Measurements from ENCODE around the gene NOX4. TPM values are rescaled to one million over a fixed set of nuclear protein-coding genes. Genes with fewer than 3 reads are reported as not detected.
"Not testable (repeated sequence)": the region's sequence is repeated elsewhere in the genome, so short reads cannot be mapped to it uniquely, and the experiment has no call there.

NOX4 gene
- total RNA-seq, 1 experiment from 2014 or later: 3.0 TPM

- H2AFZ ChIP-seq (ENCODE audit: low read length); H3K36me3 Mint-ChIP-seq (ENCODE audit: insufficient read depth in 1 of 3, low read depth in 3 of 3); H3K9ac ChIP-seq (ENCODE audit: extremely low read depth, insufficient read length, low read length); DNase-seq; H3K4me1 ChIP-seq (ENCODE audit: insufficient read depth, low read length); H3K23me2 ChIP-seq (ENCODE audit: insufficient read length, low read depth, low read length, poor library complexity, severe bottlenecking); H3K27me3 Mint-ChIP-seq (ENCODE audit: low read depth); H3K18ac ChIP-seq (ENCODE audit: insufficient read length, low read depth, low read length); H4K20me1 ChIP-seq (ENCODE audit: control insufficient read depth, insufficient read depth, insufficient read length); H3T11ph ChIP-seq (ENCODE audit: low read length); H3K27me3 ChIP-seq (ENCODE audit: insufficient read depth, low read length); H4K5ac ChIP-seq (ENCODE audit: insufficient read length, low read depth, low read length); H2BK120ac ChIP-seq (ENCODE audit: low read depth, low read length, poor library complexity, severe bottlenecking); H3K4ac ChIP-seq (ENCODE audit: low read depth, low read length); H3K56ac ChIP-seq (ENCODE audit: insufficient read length, low read depth, low read length); H2AK5ac ChIP-seq (ENCODE audit: insufficient read length, low read length); H3K79me2 ChIP-seq (ENCODE audit: insufficient read depth, low read length); H3K9me3 Mint-ChIP-seq; H3K14ac ChIP-seq (ENCODE audit: insufficient read depth, low read length); H3K4me2 ChIP-seq (ENCODE audit: insufficient read depth, insufficient read length, low read length); H2BK20ac ChIP-seq (ENCODE audit: low read depth, low read length, poor library complexity, severe bottlenecking); H2BK15ac ChIP-seq (ENCODE audit: low read depth, low read length); H3K9me3 ChIP-seq (ENCODE audit: control insufficient read depth, low read depth, low read length); H2BK5ac ChIP-seq (ENCODE audit: insufficient read length, low read length); H3K4me3 Mint-ChIP-seq; H3K79me1 ChIP-seq (ENCODE audit: insufficient read depth, low read depth, low read length, poor library complexity, severe bottlenecking); H4K91ac ChIP-seq (ENCODE audit: insufficient read length, low read depth, low read length); H3K27ac ChIP-seq (ENCODE audit: insufficient read length, low read depth, low read length); H2BK12ac ChIP-seq (ENCODE audit: insufficient read length, low read depth, low read length); H3K27ac Mint-ChIP-seq; H4K8ac ChIP-seq (replicated peaks; ENCODE audit: insufficient read length, low read depth, low read length); H3K23ac ChIP-seq (ENCODE audit: insufficient read length, low read depth, low read length): not testable (repeated sequence)
- H3K4me1 Mint-ChIP-seq: peaks cover 7 to 11% of the 10 kb centered on the region in 2 experiments
- no CpG with 5 or more reads among the region's 1 CpG for WGBS (ENCODE audit: extremely low coverage, insufficient read length, low lambda C conversion rate)
These were observed 80.5 kb downstream of the NOX4 start for GRCh38 chr11:89410666-89411065.

- WGBS (ENCODE audit: extremely low coverage, insufficient read length, low lambda C conversion rate): no CpG with 5 or more reads among the region's 2 CpGs
- not testable (repeated sequence) for H3K4me1 ChIP-seq (ENCODE audit: insufficient read depth, low read length)
These were observed 82.7 kb downstream of the NOX4 start for GRCh38 chr11:89408441-89408840.

More at GRCh38 chr11:89408441-89408840, 82.7 kb downstream of the NOX4 start:
- H3K9ac ChIP-seq (ENCODE audit: extremely low read depth, insufficient read length, low read length); H4K91ac ChIP-seq (ENCODE audit: insufficient read length, low read depth, low read length); H3K79me1 ChIP-seq (ENCODE audit: insufficient read depth, low read depth, low read length, poor library complexity, severe bottlenecking); H3K27ac ChIP-seq (ENCODE audit: insufficient read length, low read depth, low read length); H2BK12ac ChIP-seq (ENCODE audit: insufficient read length, low read depth, low read length); H3K79me2 ChIP-seq (ENCODE audit: insufficient read depth, low read length); H4K5ac ChIP-seq (ENCODE audit: insufficient read length, low read depth, low read length); H2BK120ac ChIP-seq (ENCODE audit: low read depth, low read length, poor library complexity, severe bottlenecking); H3K56ac ChIP-seq (ENCODE audit: insufficient read length, low read depth, low read length); H3K9me3 Mint-ChIP-seq; H3K23ac ChIP-seq (ENCODE audit: insufficient read length, low read depth, low read length); H2BK15ac ChIP-seq (ENCODE audit: low read depth, low read length); DNase-seq; H4K20me1 ChIP-seq (ENCODE audit: control insufficient read depth, insufficient read depth, insufficient read length); H3K14ac ChIP-seq (ENCODE audit: insufficient read depth, low read length); H3K27ac Mint-ChIP-seq; H3K9me3 ChIP-seq (ENCODE audit: control insufficient read depth, low read depth, low read length); H3K27me3 ChIP-seq (ENCODE audit: insufficient read depth, low read length); H3K18ac ChIP-seq (ENCODE audit: insufficient read length, low read depth, low read length); H3K27me3 Mint-ChIP-seq (ENCODE audit: low read depth); H3T11ph ChIP-seq (ENCODE audit: low read length); H3K36me3 Mint-ChIP-seq (ENCODE audit: insufficient read depth in 1 of 3, low read depth in 3 of 3); H2AFZ ChIP-seq (ENCODE audit: low read length); H2BK5ac ChIP-seq (ENCODE audit: insufficient read length, low read length); H2BK20ac ChIP-seq (ENCODE audit: low read depth, low read length, poor library complexity, severe bottlenecking); H3K23me2 ChIP-seq (ENCODE audit: insufficient read length, low read depth, low read length, poor library complexity, severe bottlenecking); H3K4me3 Mint-ChIP-seq; H3K4me2 ChIP-seq (ENCODE audit: insufficient read depth, insufficient read length, low read length); H3K4ac ChIP-seq (ENCODE audit: low read depth, low read length); H4K8ac ChIP-seq (replicated peaks; ENCODE audit: insufficient read length, low read depth, low read length); H2AK5ac ChIP-seq (ENCODE audit: insufficient read length, low read length): not testable (repeated sequence)
- H3K4me1 Mint-ChIP-seq: peaks cover 7 to 16% of the 10 kb centered on the region in 2 experiments
